Cerebellar cortex (tissue), 1 donor: ENCODE data around the gene WDR70.
A peak's percentile ranks its signal among the peaks of the same experiment; 100 is the strongest.
"Not testable (repeated sequence)": the region's sequence is repeated elsewhere in the genome, so short reads cannot be mapped to it uniquely, and the experiment has no call there.

Source experiments
- DNase-seq: peaks from one replicate; pipeline ENCODE4 v3.0.0-alpha.2; 2015; ENCODE audit warnings: low spot score

Gene WDR70

DNA sequence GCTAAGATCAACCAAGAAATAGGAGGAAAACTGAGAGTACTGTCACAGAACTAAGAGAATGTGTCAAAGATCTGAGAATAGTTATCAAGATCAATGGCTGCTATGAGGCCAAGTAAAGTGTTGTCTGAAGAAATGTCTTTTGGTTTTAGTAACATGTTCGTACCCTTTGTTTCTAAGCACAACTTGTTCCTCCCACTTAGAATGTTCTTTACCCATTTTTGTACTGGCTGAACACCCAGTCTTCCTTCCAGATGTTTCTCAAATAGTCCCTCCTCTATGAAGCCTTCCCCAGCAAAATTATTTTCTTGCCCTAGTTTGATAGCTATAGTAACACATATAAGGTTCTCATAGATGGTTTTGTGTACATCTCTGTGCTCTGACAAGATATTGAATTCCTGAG is 191.5 kb downstream of the WDR70 start:
- DNase-seq, result no peak

DNA sequence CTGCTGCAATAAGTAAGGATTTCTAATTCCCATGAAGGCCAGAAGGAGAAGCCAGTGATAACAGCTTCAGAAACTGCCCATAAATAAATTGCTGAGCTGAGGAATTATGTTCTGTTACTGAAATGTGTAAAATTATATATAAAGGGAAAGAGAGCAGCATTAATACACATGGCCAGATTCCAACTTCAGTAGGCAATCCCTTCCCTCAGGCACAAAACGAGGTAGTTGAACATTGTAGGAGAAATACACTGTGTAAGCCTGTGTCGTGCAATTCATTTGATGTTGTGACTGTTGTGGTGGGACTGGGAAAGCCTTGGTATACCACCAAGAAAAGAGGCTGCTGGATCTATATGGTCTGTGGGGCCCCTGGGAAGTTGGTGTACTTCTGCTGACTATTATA is 192.9 kb downstream of the WDR70 start:
- DNase-seq, result no peak

DNA sequence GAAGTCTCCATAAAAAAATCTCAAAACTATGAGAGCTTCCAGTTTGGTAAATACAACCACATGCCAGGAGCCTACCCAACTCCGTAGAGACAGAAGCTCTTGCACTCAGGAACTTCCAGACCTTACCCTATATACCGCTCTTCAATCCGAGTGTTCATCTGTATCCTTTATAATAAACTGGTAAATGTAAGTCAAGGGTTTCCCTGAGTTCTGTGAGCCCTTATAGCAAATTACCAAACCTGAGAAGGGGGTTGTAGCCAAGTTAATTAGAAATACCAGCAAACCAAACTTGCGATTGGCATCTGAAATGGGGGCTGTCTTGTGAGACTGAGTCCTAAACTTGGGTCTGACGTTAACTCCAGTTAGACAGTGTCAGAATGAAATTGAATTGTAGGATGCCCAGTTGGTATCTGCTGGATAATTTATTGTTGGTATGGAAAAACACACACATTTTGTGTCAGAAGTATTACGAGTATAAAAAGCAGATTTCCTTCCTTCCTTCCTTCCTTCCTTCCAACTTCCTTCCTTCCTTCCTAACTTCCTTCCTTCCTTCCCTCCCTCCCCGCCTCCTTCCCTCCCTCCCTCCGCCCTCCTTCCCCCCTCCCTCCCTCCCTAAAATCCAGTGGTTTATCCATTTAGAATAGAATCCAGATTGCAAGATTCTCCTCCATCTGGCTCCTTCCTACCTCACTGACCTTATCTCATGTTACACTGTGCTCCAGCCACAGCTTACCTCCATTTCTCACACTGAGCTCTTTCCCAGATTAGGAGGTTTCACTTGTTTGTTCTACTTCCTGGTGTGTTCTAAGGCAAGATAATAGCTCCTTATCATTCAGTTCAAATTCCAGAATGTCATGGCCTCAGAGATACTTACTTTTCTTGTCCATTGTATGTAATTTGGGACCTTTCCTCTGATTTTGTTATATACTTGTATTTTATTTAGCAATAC is 196.7 kb downstream of the WDR70 start:
- no peak for DNase-seq

DNA sequence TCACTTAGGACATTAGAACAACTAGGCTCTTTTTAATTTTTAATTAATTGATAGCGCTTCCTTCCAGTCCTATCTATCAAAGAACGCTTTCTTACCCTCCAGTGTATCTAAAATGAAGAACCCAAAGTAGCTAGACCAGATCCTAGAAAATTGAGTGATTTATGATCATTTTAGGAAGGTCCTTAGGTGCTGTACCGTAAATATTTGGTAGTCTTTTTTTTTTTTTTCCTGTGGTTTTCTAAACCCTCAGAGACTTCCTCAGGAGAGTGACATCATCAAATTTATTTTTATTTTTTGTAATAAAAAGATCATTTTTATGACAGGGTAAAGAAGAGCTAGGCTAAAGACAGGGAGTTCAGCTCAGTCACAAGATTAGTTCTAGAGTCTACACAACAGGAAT is 197.4 kb downstream of the WDR70 start:
- DNase-seq, result no peak

DNA sequence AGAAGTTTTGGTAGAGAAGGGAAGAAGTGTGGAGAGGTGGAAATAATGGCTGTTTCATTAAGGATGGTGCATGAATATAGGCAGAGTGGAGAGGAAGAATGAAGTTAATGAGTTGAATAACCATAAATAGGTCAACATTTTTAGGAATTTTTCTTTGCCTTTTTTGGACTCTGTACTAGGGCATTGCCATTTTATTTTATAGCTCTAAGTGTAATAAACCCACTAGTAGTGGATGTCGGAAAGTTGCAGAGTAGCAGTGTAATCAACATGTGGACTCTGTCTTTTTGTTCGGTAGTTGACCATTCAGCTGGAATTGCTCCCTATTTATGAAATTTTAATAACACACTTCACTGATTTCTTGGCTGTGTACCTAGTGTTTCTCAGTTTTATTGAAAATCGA is 199.1 kb downstream of the WDR70 start:
- DNase-seq, result peak; percentile 63

DNA sequence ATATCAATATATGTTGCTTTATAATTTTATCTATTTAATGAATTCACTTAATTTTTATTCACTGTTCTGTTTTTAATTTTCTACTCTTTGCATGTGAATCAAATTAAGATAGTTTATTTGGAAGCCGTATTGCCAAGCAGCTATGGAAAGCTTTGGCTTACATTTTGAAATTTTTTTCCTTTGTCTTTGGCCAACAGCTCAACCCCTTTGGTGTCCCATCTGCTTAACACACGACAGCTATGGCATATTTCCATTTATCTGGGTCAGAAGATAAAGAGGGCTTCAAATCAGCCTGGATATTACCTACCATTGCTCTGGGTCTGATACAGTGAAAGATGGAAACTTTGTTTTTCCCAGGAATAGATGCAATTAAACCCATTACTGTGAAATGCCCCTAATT is 201.0 kb downstream of the WDR70 start:
- peak; percentile 96 for DNase-seq

DNA sequence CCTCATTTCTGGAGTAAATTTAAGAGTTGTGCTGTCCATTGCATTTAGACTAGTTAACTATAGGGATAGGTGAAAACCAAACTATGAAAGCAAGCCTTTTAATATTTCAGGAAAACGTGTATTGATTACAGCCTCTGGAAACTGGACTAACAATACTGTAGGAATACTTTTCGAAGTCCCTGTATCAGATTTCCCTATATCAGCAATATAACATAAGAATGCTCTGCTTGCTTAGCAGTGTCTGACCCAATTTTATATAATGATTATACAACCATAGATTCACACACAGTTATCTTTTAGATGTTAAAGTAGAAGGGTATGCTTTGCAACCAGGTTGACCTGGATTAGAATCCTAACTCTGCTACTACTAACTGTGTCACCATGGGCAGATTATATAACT is 203.1 kb downstream of the WDR70 start:
- no peak for DNase-seq

DNA sequence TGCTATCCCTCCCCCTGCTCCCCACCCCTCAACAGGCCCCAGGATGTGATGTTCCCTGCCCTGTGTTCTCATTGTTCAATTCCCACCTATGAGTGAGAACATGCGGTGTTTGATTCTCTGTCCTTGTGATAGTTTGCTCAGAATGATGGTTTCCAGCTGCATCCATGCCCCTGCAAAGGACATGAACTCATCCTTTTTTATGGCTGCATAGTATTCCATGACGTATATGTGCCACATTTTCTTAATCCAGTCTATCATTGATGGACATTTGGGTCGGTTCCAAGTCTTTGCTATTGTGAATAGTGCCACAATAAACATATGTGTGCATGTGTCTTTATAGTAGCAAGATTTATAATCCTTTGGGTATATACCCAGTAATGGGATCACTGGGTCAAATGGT is 214.2 kb downstream of the WDR70 start:
- DNase-seq, result not testable (repeated sequence)

DNA sequence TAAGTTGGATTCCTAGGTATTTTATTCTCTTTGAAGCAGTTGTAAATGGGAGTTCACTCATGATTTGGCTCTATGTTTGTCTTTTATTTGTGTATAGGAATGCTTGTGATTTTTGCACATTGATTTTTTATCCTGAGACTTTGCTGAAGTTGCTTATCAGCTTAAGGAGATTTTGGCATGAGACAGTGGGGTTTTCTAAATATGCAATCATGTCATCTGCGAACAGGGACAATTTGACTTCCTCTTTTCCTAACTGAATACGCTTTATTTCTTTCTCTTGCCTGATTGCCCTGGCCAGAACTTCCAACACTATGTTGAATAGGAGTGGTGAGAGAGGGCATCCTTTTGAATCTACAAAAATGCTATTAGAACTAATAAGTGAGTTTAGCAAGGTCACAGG is 215.7 kb downstream of the WDR70 start:
- not testable (repeated sequence) for DNase-seq

DNA sequence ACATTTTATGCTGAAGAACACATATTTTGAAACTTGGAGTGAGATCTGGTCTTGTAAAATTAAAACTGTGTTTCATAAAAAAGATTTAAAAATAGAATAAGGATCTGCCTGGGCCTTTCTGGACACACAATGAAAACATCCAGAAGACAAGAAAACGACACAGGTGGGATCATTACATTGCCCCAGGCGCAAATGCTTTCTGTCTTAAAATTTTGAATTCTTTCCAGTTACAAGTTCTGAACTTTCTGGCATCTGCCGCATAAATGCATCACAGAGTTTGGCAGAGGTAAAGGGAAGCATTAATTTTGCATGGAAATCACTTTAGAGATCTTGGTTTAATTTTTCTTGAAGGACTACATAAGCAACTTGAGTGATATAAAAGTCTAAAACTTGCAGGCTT is 219.6 kb downstream of the WDR70 start:
- no peak for DNase-seq

DNA sequence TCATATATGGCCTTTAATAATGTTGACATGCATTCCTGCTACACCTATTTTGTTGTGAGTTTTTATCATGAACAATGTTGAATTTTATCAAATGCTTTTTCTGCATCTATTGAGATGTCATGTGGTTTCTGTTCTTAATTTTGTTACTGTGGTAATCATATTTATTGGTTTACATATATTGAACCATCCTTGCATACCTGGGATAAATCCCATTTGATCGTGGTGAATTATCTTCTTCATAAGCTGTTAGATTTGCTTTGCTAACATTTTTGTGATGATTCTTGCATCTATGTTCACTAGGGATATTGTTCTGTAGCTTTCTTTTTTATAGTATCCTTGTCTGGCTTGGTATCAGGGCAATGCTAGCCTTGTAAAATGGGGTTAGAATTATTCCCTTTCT is 222.0 kb downstream of the WDR70 start:
- DNase-seq, result no peak

DNA sequence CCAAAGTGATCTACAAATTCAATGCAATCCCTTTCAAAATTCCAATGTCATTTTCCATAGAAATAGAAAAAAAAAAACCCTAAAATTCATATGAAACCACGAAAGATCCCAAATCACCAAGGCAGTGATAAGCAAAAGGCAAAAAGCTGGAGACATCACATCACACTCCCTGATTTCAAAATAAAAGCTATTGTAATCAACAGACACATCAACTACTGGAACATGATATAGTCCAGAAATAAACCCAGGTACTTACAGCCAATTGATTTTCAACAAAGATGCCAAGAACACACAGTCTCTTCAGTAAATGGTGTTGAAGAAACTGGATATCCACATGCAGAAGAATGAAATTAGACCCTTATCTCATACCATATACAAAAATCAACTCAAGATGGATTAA is 224.0 kb downstream of the WDR70 start:
- DNase-seq, result peak; percentile 42

DNA sequence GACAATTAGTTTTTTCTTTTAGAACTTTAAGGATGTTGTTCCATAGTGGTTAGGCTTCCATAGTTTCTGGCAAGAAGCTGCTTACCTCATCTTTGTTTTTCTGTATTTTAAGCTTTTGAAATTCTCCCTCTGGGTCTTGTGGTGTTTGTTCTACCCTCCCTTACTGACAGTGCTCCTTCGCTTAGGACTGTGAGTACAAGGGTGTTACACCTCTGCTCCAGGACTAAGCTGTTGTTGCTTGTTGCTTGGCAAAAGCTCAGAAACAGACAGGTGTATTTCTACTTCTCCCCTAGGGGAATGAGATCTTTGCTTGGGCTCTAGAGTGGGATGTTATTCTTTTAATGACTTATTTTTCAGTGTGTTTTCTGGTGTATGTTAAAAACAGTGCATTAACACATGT is 225.2 kb downstream of the WDR70 start:
- DNase-seq, result no peak

DNA sequence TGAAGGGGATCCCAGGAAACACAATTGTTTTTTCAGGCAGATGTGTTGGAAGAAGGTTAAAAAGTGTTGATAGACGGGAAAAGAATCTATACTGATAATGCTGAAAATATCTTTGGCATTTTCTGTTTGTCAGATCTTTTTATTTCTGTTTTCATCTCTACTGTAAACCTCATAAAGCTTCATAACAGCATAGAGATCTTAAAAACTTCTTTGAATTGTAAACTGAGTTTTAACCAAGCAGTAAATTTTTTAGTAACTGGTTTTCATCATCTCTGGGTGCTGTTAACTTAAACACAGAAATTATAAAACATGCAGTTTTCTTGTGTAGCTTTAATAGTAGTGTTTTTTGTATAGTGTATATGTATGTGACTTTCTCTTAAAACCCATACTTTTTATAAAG is 227.0 kb downstream of the WDR70 start:
- DNase-seq, result no peak

DNA sequence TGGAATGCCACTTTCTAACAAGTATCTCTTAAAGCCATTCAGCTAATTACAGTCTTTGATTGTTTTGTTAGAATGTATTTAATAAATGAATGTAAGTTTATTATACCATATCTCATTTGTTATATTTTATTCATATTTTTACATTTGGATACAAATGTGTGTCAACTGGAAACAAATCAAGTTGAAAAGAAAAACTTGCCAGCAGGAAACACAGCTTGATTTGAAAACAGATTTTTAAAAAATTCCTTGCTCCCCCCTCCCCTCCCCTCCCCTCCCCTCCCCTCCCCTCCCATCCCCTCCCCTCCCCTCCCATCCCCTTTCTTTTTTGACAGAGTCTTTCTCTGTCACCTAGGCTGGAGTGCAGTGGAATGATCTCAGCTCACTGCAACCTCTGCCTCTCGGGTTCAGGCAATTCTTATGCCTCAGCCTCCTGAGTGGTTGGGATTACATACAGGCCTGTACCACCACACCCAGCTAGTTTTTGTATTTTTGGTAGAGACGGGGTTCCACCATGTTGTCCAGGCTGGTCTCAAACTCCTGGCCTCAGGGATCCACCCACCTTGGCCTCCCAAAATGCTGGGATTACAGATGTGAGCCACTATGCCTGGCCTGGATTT is 227.6 kb downstream of the WDR70 start:
- no peak for DNase-seq

DNA sequence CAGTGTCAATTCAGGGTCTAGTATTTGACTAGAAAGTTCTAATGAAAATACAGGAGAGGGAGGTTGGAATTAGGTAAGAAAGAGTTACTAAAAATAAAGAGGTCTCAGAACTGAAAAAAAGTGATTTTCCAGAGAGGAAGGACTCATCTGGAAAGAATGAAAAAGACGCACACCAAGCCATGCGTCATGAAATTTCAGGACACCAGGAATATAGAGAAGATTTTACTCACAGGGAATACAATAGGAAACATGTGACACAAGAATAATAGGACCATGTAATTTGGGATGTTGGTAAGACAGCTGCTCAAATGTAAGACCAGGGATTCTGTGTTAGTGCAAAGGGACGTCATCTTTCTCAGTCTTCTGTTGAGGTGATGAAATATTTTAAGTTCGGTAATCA is 236.1 kb downstream of the WDR70 start:
- no peak for DNase-seq

DNA sequence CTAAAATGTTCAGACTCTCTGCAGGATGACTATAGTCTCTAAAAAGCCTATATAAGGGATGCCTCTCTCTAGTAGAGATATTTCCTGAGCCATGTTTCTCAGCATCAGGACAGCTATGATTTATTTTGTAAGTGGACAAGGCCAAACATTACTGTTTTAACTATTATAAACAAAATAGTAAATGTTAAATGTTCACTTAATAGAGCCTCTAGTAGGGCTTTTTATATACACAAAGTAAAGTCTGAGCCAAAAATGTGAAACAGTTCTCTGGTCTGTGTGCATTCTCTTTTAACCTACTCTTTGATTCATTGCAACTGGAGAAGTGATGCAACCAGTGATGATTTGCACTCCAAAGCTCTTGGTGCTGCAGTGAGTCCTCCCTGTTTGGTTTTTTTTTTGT is 240.2 kb downstream of the WDR70 start:
- DNase-seq, result no peak

DNA sequence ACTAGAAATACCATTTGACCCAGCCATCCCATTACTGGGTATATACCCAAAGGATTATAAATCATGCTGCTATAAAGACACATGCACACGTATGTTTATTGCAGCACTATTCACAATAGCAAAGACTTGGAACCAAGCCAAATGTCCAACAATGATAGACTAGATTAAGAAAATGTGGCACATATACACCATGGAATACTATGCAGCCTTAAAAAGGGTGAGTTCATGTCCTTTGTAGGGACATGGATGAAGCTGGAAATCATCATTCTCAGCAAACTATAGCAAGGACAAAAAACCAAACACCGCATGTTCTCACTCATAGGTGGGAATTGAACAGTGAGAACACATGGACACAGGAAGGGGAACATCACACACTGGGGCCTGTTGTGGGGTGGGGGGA is 243.2 kb downstream of the WDR70 start:
- DNase-seq, result not testable (repeated sequence)

DNA sequence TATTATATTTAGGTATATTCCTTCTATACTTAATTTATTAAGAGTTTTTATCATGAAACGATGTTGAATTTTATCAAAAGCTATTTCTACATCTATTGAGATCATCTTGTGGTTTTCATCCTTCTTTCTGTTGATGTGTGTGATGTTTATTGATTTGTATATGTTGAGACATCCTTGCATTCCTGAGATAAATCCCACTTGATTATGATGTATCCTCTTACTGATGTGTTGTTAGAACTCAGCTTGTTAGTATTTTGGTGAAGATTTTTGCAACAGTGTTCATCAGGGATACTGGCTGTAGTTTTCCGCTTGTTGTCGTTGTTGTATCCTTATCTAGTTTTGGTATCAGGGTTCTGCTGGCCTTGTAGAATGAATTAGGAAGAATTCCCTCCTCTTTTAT is 247.1 kb downstream of the WDR70 start:
- DNase-seq, result no peak

DNA sequence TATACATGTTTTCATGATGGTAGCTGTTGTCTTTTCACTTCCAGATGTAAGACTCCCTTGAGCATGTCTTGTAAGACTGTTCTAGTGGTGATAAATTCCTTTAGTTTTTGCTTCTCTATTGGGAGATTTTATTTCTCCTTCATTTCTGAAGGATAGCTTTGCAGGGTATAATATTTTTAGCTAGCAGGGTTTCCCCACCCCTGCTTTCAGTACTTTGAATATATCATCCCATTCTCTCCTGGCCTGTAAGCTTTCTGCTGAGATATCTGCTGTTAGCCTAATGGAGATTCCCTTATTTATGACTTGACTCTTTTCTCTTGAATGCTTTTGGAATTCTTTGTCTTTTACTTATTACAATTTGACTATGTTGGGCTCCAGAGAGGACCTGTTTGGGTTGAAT is 249.8 kb downstream of the WDR70 start:
- no peak for DNase-seq

DNA sequence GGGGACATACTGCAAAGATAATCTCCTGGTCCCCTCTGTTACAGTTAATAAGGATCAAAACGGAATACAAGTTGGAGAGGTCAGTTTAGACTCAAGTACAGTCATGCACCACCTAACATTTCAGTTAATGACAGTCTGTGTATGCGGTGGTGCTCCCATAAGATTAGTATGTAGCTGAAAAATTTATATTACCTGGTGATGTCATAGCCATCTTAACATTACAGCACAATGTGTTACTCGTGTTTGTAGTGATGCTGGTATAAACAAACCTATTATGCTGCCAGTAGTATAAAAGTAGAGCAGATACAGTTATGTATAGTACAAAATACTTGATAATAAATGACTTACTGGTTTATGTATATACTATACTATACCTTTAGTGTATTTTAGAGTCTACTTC is 252.8 kb downstream of the WDR70 start:
- DNase-seq, result no peak

DNA sequence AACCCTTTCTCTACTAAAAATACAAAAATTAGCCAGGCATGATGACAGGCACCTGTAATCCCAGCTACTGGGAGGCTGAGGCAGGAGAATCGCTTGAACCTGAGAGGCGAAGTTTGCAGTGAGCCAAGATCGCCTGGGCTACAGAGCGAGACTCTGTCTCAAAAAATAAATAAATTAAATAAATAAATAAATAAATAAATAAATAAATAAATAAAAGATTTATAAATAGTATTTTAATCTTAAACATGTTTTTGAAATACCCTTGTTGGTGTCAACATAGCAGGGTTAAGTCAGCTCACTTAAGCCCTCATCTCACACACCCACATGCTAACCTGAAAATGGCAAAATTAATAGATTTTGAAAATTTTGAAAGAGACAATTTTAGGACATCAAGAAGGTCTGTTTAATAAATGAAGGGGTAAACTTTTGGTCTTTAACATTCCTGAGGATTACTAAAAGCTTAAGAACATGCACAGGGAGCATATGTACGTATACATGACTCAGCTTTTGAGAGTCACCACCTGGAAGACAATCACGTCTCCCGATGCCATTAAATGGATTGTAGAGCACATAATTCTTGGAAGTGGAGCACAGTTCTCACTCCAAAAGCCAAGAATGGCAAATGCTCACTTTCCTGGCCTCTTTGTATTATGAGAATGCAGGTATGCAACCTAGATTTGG is 258.2 kb downstream of the WDR70 start:
- no peak for DNase-seq

DNA sequence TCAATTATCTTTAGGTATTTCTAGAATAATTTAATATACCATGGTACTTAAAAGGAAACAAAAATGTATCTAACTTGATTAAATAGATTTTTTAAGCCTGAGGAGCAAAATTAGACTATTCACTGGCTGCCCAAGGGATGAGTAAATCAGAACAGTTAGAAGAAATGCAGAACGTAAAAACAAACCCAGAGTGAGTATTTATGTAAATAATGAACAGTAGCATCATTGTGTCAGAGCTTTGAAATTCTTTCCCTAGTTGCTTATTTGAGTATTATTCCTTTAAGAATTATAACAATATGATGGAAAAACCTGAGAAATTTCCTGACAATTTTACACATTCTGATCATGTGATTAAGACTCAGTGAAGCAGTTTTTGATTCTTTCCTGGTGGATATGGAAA is 259.8 kb downstream of the WDR70 start:
- DNase-seq, result no peak
